Activated CD4-positive, alpha-beta T cell treated with anti-CD3 and anti-CD28 coated beads, Interleukin-2, amount 50 U/mL, for 4 hours (primary cell): ENCODE results near the gene TRIM7.

Experiments
- DNase-seq, 2 experiments: peaks; one replicate each; pipeline ENCODE4 v3.0.0-alpha.2; 2020

TRIM7 gene

GRCh38 chr5:181170237-181170825, 34.7 kb downstream of the TRIM7 start:
- DNase-seq = no peak

DNA sequence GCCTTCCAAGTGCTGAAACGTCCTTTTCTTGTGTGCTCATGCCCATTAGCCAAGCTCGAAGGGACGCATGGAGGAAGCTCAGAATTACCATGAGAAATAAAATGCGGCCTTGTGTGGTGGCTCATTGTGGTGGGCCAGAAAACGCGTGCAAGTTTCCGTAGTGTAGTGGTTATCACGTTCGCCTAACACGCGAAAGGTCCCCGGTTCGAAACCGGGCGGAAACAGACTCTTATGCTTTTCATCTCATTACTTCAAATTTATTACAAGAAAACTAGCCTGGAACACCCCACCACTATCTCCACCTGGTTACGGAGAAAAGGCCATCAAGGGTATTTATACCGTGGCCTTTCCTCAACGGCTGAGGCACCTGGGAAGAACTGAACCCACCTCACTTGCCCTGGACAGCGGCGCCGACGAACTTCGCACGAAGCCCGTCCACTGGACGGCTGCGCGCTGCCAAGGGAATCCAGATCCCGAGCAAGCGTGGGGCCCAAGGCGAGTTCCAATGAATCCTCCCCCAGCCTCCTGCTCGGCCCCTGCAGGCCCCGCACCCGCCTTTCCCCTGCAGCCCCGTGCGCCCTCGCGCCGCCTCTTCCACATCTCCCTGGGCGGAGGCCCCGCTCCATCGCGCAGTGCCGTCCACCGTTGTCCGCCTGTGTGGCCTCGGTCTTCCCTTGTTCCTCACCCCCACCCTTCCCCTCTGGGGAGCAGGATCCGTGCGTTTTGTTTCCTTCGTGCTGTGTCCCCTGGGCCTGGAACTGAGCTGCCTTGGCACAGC, 35.3 kb downstream of the TRIM7 start:
- DNase-seq = peak; percentile 40 to 48

- no peak for DNase-seq
Observed at GRCh38 chr5:181168595-181169118, 36.3 kb downstream of the TRIM7 start.

DNA sequence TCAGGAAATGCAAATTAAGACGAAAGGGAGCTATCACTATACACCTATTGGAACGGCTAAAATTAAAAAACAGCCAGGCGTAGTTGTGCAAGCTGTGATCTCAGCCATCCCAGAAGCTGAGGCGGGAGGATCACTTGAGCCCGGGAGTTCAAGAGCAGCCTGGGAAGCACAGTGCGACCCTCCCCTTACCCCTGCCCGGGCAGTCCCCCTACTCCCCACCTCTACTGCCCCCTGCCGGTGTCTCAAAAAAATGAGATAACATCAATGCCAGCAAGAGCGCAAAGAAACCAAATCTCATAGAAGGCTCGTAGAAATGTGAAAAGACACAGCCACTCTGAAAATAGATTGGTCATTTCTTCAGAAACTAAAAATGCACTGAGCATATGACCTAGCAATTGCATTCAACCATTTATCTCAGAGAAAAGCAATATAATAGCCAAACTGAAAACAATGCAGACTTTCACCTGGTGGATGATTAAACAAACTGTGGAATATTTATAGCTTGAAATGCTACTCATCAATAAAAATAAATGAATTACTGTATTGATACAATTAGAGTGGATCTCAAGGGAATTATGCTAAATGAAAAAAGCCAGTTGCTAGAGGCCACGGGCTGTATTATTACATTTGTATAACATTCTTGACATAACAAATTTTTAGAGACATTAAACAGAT, 37.0 kb downstream of the TRIM7 start:
- no peak for DNase-seq

- no peak for DNase-seq
Observed at GRCh38 chr5:181166812-181167733, 37.9 kb downstream of the TRIM7 start.

DNA sequence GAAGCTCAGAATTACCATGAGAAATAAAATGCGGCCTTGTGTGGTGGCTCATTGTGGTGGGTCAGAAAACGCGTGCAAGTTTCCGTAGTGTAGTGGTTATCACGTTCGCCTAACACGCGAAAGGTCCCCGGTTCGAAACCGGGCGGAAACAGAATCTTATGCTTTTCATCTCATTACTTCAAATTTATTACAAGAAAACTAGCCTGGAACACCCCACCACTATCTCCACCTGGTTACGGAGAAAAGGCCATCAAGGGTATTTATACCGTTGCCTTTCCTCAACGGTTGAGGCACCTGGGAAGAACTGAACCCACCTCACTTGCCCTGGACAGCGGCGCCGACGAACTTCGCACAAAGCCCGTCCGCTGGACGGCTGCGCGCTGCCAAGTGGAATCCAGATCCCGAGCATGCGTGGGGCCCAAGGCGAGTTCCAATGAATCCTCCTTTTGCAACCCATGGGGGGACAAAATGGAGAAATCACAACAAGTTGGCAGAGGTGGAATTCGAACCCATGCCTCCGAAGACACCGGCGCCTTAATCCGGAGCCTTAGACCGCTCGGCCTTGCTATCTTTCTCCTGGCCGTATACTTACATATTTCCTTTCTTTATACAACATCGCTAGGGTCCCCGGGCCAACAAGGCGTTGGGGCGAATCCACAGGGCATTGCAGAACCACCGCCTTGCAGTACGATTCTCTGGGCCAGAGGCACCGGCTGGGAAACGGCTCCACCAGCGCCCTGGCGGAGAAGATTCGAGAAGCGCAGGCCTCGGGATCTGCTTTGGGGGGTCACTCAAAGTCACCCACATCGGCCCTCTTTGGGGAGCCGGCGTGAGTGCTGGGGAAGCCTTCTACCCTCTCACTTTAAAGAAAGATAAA, 40.7 kb downstream of the TRIM7 start:
- no peak for DNase-seq

GRCh38 chr5:181163487-181164075, 41.4 kb downstream of the TRIM7 start:
- no peak for DNase-seq

DNA sequence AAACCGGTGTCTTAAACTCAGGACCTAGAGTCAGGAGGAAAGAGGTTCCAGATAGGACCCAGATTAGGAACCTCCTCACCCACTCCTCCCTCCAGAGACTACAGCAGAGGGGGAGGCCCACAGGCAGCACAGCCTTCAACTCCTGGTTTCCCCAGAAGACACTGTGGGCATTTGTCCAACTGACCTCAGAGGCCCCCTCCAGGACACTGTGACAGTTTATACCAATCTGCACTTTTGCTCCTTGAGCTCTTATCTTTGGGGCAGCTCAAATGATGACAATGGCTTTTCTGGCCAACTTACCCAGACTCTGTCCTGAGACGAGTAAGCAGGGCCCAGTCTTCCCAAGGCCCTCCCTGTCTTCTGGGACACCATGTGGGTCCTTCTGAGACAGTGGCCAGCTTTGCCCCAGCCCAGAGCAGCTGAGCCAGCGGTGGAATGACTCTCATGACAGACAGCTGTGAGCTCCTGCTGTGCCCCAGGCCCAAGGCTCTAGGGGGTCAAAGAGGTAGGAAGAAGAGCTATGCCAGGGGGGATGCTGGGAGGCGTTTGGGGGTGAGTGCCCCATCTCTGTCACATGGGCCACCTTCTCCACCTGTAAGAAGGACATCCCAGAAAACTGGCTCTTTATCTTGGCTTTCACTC, 43.3 kb downstream of the TRIM7 start:
- DNase-seq = no peak

GRCh38 chr5:181160755-181161533, 44.1 kb downstream of the TRIM7 start:
- DNase-seq = peak; percentile 22 to 26

DNA sequence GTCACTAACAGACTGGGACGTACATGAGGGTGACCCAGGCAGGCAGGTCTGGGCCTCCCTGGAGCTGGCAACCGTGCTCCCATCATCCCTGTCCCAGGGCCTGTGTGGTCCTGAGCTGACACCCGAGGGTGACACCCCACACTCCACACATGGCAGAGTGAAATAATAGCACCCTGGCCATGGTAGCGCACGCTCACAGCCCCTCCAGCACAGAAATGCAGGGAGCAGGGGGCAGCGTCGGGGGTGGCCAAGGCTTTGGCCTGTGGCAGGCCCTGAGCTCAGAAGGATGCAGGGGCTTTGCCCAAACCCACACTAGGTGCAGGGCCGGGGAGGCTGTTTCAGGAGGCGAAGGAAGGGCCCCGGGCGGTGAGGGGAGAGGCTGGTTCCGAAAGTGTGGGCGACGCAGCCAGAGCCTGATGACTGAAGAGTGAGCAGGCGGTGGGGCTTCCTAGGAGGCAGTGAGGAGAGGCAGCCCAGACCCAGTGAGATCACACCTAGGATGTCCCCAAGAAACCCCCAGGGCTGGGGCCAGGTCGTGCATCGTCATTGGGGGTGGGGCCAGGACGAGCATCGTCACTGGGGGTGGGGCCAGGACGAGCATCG, 44.7 kb downstream of the TRIM7 start:
- DNase-seq = peak; percentile 68 to 76

- peak; percentile 91 to 96 for DNase-seq
Observed at GRCh38 chr5:181159286-181160151, 45.5 kb downstream of the TRIM7 start.

DNA sequence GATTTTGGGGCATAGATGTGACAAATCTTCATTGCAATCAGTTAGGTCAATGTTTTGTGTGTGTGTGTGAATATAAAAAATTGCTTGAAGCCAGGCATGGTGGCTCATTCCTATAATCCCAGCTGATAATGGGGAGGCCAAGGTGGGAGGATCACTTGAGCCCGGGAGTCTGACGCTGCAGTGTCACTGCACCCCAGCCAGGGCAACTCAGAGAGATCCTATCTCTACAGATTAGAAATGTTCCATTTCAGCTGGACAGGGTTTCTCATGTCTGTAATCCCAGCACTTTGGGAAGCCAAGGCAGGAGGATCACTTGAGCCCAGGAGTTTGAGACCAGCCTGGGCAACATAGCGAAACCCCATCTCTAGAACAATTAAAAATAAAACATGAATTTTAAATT, 46.1 kb downstream of the TRIM7 start:
- no peak for DNase-seq

DNA sequence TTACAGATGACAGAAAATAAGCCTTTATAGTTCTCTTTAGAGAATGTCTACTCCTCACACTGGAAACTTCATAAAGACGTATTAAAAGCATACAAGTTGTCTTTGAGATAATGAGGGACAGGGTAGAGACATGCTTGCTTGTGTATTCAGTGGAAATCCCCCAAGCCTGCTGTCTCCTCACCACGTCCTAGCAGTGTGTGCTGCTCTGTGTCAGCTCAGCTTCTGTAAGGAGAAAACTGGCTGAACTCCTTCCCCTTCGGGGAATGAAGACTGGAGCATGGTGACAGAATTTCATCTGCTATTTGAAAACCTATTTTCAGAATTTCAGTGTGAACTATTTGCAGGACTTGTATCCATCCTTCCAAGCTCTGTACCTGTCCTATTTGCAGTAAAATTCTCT, 48.2 kb downstream of the TRIM7 start:
- DNase-seq = no peak

DNA sequence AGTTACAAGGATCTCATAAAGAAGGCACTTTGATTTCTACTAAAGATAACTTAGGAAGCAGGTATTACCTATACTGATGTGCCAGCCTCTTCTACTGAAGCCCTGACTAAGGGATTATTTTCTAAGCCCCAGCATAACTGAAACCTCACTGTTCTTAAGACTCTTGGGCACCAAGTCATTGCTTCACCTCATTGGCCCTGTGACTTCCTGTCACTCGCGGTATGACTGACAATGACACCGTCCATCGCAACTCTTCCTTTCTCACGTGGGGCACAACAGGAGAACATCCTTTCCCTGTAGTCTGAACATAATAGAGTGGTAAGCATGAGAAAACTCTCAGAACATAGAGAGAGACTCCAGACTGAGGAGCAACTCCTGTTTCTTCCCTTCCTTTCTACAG, 51.2 kb downstream of the TRIM7 start:
- DNase-seq = no peak

DNA sequence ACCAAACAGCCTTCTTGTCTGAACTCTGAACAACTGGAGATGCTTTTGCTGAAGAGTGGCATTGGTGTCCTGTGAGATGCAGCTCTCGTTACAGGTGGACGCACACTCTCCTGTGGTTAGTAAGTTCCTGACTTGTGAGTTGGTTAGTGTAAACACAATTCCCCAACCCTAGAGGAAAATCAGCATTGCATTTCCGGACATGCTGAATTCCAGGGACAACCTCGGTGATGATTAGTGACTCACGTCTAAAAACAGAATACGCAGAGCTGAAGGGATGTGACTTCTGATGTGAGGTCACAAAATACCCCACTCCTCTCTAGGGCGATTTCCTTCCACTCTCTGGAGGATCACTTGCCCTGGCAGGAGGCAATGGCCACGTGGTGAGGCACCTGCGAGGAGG, 52.6 kb downstream of the TRIM7 start:
- no peak for DNase-seq

GRCh38 chr5:181151146-181151545, 53.9 kb downstream of the TRIM7 start:
- DNase-seq = no peak

GRCh38 chr5:181149806-181150733, 54.9 kb downstream of the TRIM7 start:
- no peak for DNase-seq
